NCI-H1417 (cell line): Measurements from ENCODE around the gene DYNC2H1.
"Not testable (repeated sequence)": the region's sequence is repeated elsewhere in the genome, so short reads cannot be mapped to it uniquely, and the experiment has no call there.

Source experiments
- DNase-seq, 3 experiments: peaks; one replicate each; lab custom pipeline; 2025; lab: John Stamatoyannopoulos, UW

The DYNC2H1 gene

DNA sequence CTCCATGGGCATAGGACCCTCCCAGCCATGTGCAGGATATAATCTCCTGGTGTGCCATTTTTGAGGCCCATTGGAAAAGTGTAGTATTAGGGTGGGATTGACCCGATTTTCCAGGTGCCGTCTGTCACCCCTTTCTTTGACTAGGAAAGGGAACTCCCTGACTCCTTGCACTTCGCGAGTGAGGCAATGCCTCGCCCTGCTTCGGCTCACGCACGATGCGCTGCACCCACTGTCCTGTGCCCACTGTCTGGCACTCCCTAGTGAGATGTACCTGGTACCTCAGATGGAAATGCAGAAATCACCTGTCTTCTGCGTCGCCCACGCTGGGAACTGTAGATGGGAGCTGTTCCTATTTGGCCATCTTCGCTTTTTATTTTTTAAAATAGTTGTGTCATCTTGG is 32.8 kb downstream of the DYNC2H1 start:
- DNase-seq = not testable (repeated sequence)

DNA sequence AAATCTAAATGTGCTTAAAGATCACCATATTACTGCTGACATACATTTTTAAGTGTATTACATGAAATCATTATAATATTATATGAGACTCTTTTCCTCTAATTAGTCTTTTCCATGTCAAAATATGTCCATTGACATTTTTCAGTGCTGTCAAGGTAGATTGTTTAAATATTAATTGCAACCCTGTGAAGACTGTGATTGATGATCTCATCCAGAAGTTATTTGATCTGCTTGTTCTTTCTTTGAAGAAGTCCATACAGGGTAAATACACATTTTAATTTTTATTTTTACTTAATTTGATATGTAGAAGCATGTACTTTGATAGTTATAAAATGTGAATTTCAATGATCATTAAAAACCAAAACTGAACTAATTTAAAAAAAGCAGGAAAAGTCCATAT is 38.4 kb downstream of the DYNC2H1 start:
- DNase-seq = peak in 1 of 3 experiments; percentile 18

DNA sequence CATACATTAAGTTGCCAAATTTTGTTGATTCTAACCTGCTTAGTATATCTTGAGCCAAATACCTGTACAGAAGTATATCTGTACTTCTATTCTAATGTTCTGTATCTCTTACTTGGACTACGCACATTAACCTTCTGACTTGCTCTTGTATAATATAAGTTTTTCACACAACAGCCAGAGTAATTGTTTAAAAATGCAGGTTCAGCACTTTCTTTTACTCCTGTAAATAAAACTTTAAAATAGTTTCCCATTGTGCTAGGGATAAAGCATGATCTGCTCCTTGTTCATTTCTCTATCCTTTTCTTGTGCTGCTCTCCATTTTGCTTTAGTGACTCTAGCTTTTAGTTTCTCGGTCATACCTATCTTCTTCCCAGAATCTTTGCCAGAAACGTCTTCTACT is 48.3 kb downstream of the DYNC2H1 start:
- DNase-seq = no peak

DNA sequence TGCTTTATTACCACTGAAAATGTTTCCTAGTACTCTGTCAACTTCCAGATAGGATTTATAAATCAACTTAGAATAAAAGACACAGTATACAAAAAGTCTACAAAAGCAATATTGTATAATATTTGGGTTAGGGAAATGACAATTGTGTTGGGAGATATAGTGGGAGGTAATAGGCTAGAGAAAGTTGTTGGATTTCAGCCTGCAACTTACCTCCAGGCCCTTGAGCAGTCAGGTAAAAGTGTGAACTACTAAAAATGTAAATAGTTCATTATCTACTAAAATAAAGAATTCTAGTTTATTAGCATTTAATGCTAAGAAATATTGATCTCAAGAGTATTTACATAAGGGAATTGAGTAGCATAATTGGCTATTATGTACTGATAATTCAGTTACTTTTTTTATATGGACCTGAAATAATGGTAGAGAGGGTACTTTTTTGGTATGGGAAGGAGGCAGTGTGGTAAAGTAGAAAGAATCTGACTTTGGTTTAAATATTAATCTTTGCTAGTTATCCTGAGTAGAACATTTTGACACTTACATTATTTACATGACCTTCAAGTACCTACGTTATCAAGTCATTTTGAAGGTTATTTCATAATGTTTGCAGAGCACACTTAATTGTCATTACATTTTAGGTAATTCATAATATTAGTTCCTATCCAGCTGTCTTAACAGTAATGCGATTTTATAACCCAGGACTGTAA is 55.0 kb downstream of the DYNC2H1 start:
- DNase-seq = no peak

DNA sequence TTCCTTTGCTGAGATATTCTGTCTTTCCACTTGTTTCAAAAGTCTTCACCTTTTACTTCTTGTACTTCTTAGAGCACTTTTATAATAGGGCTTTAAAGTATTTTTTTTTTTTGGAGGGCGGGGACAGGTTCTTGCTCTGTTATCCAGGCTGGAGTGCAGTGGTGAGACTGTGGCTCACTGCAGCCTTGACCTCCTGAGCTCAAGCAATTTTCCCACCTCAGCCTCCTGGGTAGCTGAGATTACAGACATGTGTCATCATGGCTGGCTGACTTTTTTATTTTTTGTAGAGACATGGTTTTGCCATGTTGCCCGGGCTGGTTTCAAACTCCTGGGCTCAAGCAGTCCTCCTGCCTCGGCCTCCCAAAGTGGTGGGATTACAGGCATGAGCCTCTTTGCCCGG is 57.9 kb downstream of the DYNC2H1 start:
- no peak for DNase-seq

DNA sequence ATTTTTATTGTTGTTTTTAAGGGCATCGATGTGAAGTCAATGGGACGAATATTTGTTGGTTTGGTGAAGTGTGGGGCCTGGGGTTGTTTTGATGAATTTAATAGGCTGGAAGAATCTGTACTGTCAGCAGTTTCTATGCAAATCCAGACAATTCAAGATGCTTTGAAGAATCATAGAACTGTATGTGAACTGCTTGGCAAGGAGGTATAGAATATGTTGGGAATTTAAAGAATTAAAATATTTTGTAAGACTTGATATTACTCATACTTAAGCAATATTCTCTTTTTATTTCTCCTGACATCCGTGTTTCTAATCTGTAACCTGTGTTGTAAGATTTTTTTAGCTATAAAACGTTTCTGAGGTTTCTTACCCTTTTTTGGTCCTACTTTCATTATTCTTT is 61.6 kb downstream of the DYNC2H1 start:
- DNase-seq = no peak

DNA sequence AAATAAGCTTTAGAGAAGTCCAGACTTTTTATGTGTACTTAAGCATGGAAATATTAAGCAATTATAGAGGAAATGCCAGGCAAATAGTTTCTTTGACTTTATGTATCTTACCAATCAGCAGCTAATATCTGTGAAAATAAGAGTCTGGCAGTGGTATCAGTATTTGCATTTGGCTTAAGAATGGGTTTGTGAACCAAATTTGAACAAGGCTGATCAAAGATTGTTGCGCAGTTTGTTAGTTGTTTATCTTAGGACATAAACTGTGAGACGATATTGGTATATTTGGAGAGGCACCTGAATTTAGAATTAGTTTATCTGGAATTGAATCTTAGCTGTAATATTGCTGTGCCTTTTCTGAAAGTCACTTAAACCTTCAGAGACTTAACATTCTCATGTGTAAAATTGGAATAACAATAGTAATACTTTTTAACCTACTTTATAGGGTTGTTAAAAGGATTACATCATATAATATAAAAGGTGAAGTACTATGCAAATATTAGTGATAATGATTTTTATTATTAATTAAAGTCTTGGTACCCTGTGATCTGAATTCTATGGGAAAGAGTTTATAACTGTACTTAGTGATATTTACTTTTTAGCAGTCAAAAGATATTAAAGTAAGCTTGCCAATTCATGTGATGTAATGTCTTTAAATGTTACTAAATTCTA is 66.4 kb downstream of the DYNC2H1 start:
- DNase-seq = no peak

DNA sequence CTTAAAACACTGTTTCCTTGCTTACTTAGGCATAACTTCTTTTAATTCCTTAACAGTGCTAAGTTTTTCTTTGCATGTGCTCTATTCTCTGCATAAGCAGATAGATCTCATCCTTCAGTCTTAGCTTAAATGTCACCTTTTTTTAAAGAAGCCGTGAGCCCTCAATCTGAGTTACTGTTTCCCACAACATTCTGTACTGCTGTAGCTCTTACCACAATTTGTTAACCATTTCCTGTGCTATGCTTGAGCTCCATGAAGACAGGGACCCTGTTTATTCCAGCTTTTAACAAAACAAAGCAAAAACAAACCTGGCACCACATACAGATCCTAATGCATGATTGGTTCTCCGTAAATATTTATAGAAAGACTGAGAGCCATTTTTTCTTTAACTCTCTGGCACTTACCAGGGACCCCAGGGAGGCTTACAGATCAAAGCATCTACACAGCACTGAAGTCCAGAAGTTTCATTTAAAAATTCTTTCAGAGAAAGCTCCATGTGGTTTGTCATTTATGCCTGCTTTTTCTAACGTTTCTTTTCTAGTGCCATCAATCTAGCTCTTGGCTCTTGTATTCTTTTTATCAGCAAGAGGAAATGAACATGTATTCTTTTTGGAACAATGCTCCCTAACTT is 74.9 kb downstream of the DYNC2H1 start:
- DNase-seq = no peak

DNA sequence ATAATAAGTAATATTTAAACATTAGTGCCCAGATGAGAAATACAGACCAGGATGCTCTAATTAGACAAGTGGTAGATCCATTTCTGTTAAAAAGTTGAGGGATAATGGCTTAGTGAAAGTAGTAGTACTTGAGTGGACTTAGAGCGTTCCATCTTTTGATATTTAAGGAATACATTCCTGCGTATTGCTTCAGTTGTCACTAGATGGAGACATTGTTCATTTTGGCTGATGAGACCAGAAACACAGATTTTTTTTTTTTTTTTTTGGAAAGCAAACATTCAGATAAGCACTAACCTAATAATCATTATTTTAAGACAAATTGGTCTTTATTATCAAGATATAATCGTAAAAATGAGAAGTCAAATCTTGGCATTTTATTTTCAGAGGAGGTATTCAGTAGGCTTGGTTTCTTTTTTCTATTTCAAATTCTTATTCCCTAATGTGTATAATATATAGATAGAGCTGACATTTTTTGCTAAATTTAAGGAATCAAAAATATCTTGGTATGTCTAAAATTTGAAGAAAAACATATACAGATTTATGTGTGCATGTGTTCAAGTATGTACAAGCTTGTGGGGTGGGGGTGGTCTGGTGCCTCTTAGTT is 92.9 kb downstream of the DYNC2H1 start:
- peak in 2 of 3 experiments; percentile 2 to 71 for DNase-seq

DNA sequence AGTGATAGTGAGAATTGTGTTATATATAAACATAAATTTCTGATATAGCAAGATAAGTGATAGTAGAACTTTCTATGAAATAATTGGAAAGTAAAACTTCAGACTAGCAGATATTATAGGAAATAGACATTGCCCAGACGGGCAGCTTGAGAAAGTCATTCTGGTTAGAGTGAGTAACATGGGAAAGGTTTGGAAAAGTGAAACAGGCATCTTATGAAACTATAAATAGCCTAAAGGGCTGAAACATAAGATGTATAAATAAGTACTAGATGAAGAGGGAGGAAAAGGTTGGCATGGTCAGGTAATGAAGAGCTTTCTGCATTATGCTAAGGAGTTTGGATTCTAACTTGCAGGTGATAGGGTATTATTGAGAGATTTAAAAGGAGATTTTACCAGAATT is 101.3 kb downstream of the DYNC2H1 start:
- DNase-seq = no peak

DNA sequence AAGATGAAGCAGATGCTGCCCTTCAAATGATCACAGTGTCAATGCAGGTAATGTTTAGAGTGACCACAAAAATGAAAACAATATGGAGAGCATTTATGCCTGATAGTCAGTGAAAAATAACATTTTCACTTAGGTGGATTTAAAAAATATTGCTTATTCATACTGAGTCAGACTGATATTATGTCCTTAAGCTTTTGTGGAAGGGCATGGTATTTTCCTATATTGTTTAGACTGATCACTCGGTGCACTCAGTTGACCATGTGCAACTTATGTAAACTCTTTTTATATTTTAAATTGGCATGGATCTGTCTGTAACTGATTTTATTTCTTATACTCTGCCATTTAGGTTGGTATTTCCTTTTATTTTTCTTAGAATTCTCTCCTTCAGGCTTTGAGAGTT is 106.6 kb downstream of the DYNC2H1 start:
- no peak for DNase-seq

DNA sequence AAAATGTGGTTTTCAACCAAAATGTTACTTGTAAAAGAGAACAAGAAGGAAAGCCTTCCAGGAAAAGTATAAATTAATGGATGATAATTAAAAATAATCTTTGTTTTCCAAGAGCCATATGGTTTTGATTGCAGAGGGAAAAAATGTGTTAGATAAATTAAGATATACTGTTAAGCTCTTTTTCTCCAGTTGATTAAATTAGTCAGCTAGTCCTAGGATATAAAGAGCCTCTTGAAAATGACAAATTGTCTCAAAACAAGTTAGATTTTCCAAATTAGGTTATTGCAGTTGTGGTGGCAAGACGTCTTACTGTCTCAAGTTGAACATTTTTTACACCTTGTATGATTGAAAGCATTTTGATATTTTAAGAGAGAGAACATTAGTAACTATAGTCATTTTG is 110.9 kb downstream of the DYNC2H1 start:
- no peak for DNase-seq

DNA sequence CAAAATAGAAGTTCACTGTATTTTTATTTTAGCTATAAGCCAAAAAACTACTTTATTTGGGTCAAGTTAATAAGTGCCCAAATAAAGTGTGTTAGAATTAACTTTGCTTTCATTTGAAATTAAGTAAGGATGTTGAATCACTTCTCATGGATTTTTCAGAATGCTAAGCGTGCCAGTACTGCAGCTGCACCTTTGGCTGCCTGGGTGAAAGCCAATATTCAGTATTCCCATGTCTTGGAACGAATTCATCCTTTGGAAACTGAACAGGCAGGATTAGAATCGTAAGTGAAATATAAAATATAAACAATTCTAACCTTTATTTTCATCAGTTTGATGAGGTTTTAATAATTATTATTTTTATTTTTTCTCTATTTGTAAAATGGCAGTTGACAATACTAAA is 113.6 kb downstream of the DYNC2H1 start:
- DNase-seq = no peak

DNA sequence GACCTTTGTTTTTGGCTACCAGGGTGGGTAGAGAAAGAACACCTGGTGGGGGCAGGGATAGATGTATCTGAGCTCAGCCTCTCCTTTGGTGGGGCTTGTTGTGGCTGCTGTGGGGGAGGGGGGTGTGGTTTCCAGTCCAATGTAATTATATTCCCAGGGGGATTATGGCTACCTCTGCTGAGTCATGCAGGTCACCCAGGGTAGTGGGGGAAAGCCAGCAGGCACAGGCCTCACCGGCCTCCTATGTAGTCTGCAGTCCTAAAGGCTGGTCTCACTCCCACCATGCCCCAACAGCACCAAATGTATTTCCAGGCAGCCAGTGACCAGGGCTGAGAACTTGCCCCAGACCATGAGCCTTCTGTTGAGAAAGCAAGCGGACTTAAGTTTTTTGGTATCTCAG is 119.6 kb downstream of the DYNC2H1 start:
- DNase-seq = no peak

DNA sequence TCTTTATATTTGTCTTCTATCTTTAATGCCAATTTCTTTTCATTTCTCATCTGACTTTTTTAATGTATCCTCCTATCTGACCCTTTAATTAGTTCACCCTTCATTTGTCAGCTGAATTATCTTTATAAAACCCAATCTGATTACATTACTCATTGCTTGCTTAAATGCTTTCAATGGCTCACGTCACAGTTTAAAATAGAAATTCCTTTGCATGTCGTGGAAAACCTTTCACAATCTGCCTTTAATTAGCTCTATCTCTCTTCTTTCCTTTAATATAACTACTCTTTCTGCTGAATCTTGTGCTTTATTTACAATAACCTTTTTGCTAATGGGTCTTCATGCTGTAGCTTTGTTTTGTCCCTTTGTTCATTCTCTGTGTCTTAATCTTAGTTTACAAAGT is 125.7 kb downstream of the DYNC2H1 start:
- DNase-seq = no peak

DNA sequence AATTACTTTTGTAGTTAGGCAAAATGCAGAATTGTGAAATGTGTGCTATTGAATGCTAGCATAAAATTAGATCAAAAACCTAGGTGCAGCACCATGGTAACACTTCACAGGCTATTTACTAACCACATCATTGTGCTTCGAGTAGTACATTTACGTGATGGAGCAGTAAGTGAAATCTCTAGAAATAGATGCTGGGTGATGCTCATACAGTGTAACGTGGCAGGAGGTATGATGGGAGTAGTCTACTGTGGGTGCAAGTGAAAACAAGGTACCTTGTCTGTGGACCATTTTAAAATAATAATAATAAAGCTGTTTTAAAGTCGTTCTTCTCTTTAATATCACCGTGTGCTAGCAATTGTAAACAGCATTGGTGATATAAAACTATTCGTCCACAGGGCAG is 132.3 kb downstream of the DYNC2H1 start:
- no peak for DNase-seq

DNA sequence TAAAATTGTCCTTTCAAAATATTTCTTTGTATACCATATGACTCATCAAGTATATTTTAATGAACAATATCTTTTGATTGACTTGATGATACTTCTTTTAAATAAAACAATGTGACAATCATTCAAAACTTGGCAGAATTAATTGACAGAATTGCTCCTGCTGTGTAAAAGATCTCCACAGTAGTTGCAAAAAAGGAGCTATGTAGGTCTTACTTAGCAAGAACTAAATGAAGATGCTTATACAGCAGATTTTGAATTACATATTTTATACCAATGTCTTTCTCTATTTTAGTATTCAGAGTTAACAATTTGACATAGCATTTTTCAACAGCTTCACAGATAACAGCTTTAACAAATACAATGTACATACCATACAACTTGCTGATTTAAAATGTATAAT is 144.9 kb downstream of the DYNC2H1 start:
- no peak for DNase-seq

DNA sequence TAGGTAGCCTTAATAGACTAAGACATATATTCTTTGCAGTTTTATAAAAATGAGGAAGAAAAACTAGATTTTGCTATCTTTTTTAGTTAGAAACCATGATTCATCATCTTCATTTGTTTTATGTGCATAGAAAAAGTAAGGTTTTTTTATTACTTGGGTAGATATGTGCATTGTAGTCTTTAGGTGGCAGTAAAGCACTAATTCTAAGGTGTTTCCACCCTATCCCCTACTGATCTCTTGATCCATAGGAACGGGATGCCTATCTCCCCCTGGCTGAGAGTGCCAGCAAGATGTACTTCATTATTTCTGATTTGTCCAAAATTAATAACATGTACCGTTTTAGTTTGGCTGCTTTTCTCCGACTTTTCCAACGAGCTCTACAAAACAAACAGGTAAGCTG is 148.1 kb downstream of the DYNC2H1 start:
- DNase-seq = peak in 1 of 3 experiments; percentile 60

DNA sequence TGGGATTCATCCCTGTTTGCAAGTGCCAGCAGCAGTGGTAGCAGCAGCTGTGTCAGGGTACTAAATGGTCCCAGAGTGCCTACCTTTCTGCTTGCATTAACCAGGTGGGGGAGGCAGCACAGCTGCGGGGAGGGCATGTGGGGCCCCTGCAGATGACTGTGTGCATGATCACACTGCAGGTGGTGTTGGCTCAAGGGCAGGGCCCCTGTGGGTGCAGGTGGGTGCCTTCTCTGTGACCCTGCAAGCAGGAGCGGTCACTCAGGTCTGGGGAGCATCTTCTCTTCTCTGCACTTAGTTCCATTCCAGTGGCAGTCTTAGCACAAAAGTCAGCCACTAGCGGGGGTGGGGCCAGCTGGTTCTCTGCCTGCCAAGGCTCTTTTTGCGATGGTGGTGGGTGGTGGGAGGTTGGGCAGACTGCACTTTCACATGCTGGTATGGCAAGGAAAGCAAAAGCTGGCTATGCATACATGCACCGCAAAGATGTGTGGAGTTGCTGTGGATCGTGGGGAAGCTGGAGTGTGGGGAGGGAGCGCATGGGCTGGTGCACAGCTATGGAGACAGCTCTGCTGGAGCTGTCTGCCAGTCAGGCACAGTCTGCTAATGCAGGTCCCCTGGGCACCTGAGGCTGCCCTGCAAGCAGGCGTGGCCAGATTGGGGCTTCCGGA is 157.1 kb downstream of the DYNC2H1 start:
- DNase-seq = no peak

DNA sequence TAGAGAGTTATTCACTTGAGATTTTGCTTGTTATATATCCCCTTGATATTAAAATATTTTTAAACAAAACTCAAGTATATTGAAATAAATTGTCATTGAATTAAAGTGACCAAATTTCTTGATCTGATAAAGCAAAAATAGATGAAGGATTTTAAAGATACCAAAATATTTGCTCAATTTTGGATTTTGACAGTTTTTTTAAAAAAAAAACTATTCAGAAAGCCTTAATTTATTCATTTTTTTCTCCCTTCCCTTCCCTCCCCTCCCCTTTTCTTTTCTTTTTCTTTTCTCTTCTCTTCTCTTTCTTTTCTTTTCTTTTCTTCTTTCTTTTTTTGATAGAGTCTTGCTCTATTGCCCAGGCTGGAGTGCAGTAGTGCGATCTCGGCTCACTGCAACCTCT is 163.7 kb downstream of the DYNC2H1 start:
- no peak for DNase-seq

DNA sequence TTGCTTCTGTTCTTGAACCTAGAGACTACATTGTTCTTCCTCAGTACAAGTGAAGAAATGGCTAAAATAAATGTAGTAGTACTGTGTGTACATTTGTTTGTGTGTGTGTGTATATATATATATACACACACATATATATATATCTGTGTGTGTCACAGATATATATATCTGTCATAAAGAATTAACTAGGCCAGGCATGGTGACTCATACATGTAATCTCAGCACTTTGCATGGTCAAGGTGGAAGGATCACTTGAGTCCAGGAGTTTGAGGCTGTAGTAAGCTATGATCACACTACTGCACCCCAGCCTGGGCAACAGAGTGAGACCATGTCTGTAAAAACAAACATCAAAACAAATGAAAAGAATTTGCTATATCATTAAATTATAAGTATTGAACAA is 164.8 kb downstream of the DYNC2H1 start:
- DNase-seq = no peak

DNA sequence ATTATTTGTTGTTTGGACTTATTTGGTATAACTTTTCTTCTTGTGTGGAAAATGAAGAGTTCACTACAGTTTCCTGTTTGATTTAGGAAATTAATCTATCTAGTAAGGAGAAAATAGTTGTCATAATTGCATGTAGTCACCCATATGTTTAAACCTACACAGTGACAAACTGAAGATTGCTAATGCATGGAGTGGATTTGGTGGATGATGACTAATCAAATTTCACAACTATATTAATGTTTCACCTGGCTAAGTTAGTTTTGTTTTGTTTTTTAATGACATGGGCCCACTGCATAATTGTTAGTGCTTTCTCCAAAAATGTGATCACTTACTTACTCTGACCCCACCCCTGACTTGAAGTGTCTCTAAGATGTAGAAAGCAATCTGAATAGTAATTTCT is 170.6 kb downstream of the DYNC2H1 start:
- DNase-seq = no peak

DNA sequence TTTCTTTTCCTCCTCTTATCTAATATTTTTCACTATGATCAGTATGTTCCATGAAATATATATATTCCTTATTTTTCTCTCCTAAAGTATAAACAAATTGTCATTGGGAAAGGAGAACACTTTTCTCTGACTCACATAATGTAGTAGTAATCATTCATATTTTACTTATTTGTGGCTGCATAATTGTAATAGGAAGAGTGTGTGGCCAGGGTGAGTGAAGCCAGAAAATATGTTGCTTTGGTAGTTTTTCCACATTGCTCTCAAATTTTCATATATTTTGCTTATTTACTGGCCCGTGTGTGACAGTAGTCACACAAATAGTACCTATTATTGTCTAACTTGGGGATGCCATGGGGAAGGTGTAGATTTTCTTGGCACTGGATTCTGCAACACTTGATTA is 172.1 kb downstream of the DYNC2H1 start:
- DNase-seq = no peak
